Activated T-helper 2 cell treated with anti-CD3 and anti-CD28 coated beads, Interferon-gamma antibody, Interleukin-2, Interleukin-4, amounts not matched to agents 10 μg/mL and 5 μg/mL and 100 μg/mL, durations not matched to agents 14 hours and 24 hours and 36 hours (primary cell): ENCODE data around the gene DPEP3. TPM values are rescaled to one million over a fixed set of nuclear protein-coding genes. Genes with fewer than 3 reads are reported as not detected.
A peak's percentile ranks its signal among the peaks of the same experiment; 100 is the strongest.

ENCODE experiments used
- DNase-seq: peaks from one replicate; pipeline ENCODE4 v3.0.0; 2021; ENCODE audit warnings: low spot score
- H3K27ac Mint-ChIP-seq: one replicate; pipeline ENCODE4 v1.8.0; 2021; ENCODE audit warnings: mixed read lengths
- H3K27me3 Mint-ChIP-seq: one replicate; pipeline ENCODE4 v1.8.0; 2021; ENCODE audit warnings: low read depth, mixed read lengths
- H3K36me3 Mint-ChIP-seq: one replicate; pipeline ENCODE4 v1.8.0; 2021; ENCODE audit warnings: low read depth, mixed read lengths
- H3K4me1 Mint-ChIP-seq: one replicate; pipeline ENCODE4 v1.8.0; 2021; ENCODE audit warnings: low read depth, mixed read lengths
- H3K4me3 Mint-ChIP-seq: one replicate; pipeline ENCODE4 v1.8.0; 2021; ENCODE audit warnings: low read depth, mild to moderate bottlenecking, moderate library complexity, mixed read lengths
- H3K9me3 Mint-ChIP-seq: one replicate; pipeline ENCODE4 v1.8.0; 2021; ENCODE audit warnings: mixed read lengths
- intact Hi-C: fragments of 100-400 bp; cut with micrococcal nuclease; formaldehyde crosslinking; loops from one replicate; pipeline ENCODE4 v1.15.1; 2023
- total RNA-seq: library from RNA; stranded (reverse); gene quantifications from 2 replicates; pipeline ENCODE4 v1.2.3, GENCODE V29; 2022

The DPEP3 gene
- total RNA-seq, 1 donor from 2014 or later, result not detected

DNA sequence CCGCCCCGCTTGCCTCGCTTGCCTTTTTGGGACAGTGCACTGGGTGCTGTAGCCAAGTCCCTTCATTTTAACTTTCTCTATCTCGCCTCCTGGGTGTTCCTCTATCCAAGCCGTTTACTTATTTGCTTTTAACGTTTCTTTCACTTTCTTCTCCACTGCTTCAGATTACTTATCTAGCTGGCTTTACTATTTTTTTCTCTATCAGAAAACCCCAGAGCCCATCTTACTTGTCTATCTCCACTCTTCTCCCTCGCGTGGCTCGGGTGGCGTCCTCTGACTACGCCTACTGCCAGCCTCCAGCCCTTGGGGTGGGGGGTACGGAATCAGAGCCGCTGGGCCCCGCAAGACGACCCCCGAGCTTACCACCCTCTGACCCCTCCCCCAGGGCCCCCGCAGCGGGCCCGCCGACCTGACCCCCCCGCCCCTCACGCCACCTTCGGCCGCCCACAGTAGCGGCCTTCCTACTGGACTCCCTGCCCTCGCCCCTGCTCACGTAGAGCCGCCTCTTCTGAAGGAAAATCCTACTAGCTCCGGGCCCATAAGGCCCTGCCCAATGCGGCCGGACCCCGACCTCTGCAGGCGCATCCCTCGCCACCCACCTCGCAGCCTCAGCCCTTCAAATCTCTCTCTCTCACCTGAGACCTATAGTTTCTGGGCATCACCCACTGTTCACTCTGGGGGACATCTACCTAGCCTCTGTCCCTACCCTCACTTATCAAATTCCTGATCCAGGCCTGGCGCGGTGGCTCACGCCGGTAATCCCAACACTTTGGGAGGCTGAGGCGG lies 10.9 kb downstream of the DPEP3 start:
- DNase-seq, result no peak
- H3K4me1 Mint-ChIP-seq, result peaks cover 27% of the 10 kb centered on the region
- H3K4me3 Mint-ChIP-seq, result peak overlapping the region; percentile 85
- peaks cover 4% of the 10 kb centered on the region for H3K36me3 Mint-ChIP-seq
- no peaks in the 10 kb centered on the region for H3K27me3 Mint-ChIP-seq
- peak overlapping the region; percentile 84 for H3K27ac Mint-ChIP-seq
- H3K9me3 Mint-ChIP-seq, result no peaks in the 10 kb centered on the region
- intact Hi-C loops, result loop anchor here (2.0 kb wide), 1 partner anchor 15 kb away; no protein-coding TSS in a partner anchor

DNA sequence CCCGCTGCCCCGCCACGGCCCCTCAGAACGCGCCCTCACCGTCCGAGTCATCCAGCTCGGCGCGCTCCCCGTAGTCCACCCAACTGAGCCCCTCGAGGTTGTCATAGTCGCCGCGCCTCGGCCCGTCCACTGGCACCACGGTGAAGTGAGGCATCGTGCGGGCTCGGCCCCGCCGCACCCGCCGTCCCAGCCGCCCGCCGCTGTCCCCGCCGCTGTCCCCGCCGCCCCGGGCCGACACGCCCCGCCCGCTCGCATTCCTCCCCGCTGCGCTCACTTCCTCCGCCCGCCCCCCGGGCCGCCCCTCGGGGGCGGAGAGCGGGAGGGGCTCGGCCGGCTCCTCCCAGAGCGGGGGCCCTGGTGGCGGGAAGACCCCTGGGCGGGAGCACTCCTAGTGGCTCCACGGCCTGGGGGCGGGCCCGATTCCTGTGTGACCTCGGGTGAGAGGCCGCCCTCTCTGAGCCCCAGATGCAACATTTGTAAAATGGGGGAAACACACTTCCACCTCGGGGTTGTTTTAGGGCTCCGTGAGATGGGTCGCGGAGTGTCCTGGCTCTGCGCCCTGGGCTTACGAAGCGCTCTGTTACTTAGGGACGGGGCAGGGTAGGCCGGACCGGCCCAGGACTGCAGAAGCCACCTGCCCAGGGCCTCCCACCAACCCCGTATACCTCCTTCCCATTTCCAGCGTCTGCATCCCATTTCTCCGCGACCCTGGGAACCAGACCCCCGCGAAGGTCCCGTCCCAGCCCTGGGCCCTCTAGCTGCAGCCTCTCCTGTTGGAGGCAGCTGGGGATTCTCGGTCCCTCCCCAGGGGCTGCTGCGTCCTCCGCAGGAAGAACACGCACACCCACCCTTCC lies 11.7 kb downstream of the DPEP3 start, which contains the start of gene SLC12A4:
TSS of gene SLC12A4 (minus strand) at position 238 of the 854 bp plus-strand sequence. CDS start at position 154, 84 bp downstream.
- intact Hi-C loops, result loop anchor here (1.0 to 2.0 kb wide), 2 partner anchors 16 to 33 kb away; no protein-coding TSS in a partner anchor
- Mint-ChIP-seq H3K27me3 (no peaks in the 10 kb centered on the region), H3K4me1 (peaks cover 27% of the 10 kb centered on the region)

DNA sequence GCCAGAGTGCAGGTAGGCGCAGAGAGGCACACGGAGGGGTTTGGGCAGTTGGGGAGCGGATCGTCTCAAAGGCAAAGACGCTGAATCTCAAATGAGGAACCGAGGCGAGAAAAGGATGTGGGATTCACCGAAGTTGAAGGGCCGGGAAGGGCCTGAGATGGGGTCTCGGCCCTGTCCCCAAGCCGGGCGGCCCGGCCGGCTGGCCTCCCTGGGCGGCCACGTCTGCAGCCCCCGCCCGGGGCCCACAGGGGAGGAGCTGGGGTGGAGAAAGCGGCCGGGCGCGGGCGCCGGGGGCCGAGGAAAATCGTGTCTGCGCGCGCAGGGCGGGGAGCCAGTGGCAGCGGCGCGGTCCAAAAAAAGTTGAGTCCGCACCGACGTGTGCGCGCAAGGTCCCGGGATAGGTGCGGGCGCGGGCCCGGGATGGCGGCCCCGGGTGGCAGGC lies 12.3 kb downstream of the DPEP3 start:
- Mint-ChIP-seq H3K27ac (peak overlapping the region; percentile 88), H3K27me3 (no peaks in the 10 kb centered on the region), H3K36me3 (peaks cover 5% of the 10 kb centered on the region), H3K4me1 (peaks cover 27% of the 10 kb centered on the region), H3K4me3 (peak overlapping the region; percentile 100), H3K9me3 (no peaks in the 10 kb centered on the region)
- DNase-seq, result peak; percentile 29
- intact Hi-C loops, result loop anchor here (1.0 to 2.0 kb wide), 2 partner anchors 17 to 33 kb away; no protein-coding TSS in a partner anchor

More for the DNA sequence above, 11.7 kb downstream of the DPEP3 start, which contains the start of gene SLC12A4:
- Mint-ChIP-seq H3K27ac (peak within 1 kb of the TSS; percentile 88), H3K36me3 (peaks cover 4% of the 10 kb centered on the region), H3K9me3 (no peaks in the 10 kb centered on the region), H3K4me3 (peak within 1 kb of the TSS; percentile 100)
- DNase-seq, result peak; percentile 86

DNA sequence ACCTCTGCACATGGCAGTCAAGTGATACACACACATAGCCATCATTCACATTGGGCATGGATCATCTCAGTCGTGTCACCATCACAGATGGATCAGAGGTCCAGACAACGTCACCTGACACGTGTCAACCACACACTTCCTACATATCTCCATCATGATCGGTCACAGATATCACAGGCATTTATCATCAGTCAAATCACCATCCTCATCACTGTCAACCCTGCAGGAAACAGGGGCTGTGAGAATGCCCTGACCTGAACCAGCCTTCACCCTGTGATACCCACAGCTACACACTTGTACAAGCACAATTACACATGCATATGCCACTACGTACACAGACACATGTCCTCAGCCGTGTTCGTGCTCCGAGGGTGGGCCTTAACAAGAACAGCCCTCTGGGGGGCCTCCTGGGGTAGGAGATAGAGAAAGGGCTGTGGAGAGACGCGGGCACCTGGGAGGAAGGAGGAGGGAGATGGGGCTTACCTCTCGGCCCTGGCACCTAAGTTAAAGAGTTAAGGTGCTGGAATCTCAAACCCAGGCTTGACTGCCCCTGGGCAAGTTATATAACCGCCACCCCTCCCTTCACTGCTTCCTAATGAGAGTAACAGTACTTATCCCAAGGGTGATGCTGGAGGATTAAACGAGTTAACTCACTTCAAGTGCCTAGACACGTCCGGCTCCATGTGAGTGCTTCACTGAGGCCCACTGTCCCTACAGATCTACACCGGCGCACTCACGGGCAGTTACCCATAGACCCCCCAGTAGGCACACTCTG lies 12.9 kb downstream of the DPEP3 start:
- Mint-ChIP-seq H3K36me3 (peaks cover 11% of the 10 kb centered on the region), H3K27ac (peak overlapping the region; percentile 88), H3K9me3 (no peaks in the 10 kb centered on the region), H3K4me1 (peaks cover 27% of the 10 kb centered on the region), H3K27me3 (no peaks in the 10 kb centered on the region), H3K4me3 (peak overlapping the region; percentile 100)
- intact Hi-C loops, result no loop called here
- DNase-seq, result no peak

DNA sequence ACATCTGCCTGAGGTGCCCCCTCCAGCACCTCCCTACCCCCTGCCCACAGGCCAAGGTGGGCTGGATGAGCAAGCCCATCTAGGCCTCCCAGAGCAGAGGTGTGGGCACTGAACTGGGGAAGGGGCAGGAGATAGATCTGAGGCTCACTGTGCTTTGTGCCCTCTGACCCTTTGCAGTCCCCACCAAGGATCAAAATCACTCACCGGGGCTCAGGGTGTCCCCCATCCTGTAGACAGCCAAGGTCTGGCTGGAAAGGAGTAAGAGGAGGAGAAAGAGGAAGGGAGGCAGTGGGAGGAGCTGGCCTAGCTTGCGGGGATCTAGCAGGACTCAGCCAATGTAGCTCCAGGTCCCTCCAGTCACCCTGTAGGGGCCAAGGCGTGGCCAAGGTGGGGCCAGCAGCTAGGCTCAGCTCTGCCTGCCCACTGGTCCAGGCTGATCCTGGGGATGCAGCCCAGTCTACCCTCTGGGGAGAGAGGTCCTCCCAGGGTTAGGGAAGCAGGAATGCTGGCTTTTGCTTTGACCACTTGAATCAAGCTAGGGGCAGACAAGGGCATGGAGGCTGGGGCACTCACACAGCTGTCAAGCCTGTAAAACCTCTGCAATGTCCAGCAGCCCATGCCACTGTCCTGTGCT lies 13.6 kb downstream of the DPEP3 start:
- peak overlapping the region; percentile 88 for H3K27ac Mint-ChIP-seq

DNA sequence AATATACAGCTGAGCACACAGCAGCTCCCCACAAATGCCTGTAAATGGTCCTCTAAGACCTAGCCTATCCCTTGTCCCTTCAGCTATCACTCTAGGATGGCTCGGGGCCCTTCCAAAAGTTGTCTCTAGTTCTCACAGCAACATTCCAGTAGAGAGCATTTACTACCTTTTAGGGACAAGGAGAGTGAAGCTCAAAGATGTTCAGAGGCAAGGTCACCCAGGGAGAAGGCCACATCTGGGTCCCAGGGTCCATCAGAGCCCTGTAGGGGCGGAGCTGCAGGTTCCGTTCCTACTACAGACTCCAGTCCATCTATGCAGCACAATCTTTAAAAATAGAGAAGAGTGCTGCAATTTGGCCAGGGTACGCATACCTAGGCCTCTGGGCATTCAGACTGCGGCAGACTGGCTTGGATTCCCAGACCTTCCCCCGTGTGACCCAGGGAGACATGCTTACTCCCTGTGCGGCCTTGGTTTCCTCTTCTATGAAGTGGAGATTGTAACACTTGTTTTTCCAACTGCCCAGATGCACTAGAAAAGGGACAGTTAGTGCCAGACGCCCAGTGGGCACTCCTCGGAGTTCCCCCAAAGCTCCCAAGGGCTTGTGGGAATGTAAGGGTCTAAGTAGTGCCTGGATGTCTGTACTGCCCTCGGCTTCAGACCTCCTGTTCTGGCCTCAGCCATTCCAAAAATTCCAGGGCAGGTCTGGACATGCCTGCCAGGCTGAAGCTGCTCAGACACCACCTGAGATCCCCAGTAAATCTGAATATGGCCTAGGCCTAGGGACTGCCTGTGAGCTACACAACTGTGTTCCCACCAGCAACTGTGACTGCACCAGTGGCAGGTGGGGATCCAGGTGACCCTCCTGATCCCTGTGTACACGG lies 14.4 kb downstream of the DPEP3 start:
- Mint-ChIP-seq H3K9me3 (no peaks in the 10 kb centered on the region), H3K27me3 (no peaks in the 10 kb centered on the region), H3K36me3 (peaks cover 21% of the 10 kb centered on the region), H3K4me1 (peaks cover 27% of the 10 kb centered on the region), H3K4me3 (peak overlapping the region; percentile 5), H3K27ac (no peak overlapping the region)
- DNase-seq, result no peak
- intact Hi-C loops, result no loop called here

More for the DNA sequence above, 13.6 kb downstream of the DPEP3 start:
- Mint-ChIP-seq H3K27me3 (no peaks in the 10 kb centered on the region), H3K4me3 (peak overlapping the region; percentile 100), H3K4me1 (peaks cover 27% of the 10 kb centered on the region), H3K36me3 (peaks cover 17% of the 10 kb centered on the region), H3K9me3 (no peaks in the 10 kb centered on the region)
- intact Hi-C loops, result no loop called here
- DNase-seq, result no peak

DNA sequence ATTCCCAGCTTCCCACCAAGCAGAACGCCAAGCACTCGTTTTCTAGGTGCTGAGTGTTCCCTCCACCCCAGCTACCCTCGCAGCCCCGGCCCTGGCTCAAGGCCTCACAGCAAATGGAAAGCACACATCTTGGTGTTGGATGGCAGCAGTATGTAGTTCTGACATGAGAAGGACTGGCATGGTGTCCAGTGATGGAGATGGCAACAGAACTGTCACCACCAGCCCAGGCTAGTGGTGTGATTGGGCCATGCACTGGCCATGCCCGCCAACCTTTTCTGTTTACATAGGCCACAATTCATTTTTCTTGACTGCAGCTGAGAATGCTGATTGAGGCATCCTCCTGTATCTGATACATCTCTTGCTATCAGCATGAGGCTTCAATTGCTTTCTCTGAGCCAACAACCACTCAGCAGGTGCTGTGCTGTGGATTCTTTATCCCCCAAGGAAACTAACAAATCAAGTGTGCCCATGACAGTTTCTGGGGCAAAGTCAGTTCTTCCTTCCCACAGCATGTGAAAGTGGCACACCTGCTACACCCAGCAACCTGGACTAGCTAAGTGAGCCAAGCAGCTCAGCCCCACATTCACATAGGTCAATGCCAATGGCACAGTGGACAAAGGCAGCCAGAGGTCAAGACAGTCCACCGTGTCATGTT lies 15.7 kb downstream of the DPEP3 start:
- Mint-ChIP-seq H3K27ac (no peak overlapping the region), H3K9me3 (no peaks in the 10 kb centered on the region), H3K4me1 (peaks cover 24% of the 10 kb centered on the region), H3K27me3 (no peaks in the 10 kb centered on the region), H3K36me3 (peaks cover 26% of the 10 kb centered on the region), H3K4me3 (no peak overlapping the region)
- no peak for DNase-seq
- intact Hi-C loops, result no loop called here

DNA sequence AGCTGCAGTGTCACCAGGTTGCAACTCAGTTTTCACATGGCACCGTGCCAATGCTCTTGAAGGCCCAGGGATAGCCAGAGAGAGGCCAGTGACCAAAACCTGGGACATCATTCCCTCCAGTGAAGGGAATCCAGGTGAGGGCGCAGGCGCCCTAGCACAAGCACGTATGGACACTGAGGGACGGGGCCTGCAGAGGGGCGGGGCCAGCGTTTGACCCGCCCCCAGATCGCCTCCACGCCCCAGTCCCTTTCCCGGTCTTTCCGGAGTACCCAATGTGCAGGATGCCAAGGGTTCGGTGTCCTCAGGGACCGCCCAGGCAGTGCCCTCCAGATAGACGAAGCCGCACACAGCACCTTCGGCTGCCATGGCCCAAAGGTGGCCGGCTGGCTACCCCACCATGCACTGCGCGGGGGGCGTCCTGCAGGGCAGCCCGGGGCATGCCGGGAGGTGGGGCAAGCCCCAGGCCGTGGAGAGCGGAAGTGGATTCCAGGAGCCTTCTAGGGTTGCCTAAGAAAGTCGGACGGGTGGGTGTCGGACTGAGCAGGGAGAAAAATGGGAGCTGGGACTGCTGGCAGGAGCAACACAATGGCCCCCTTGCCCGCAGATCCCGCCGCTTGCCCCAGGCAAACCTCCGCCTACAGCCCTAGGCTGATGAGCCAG lies 16.5 kb downstream of the DPEP3 start:
- Mint-ChIP-seq H3K27me3 (no peaks in the 10 kb centered on the region), H3K36me3 (peaks cover 26% of the 10 kb centered on the region), H3K9me3 (no peaks in the 10 kb centered on the region), H3K4me1 (peaks cover 21% of the 10 kb centered on the region), H3K27ac (no peak overlapping the region), H3K4me3 (no peak overlapping the region)
- DNase-seq, result no peak
- intact Hi-C loops, result no loop called here

DNA sequence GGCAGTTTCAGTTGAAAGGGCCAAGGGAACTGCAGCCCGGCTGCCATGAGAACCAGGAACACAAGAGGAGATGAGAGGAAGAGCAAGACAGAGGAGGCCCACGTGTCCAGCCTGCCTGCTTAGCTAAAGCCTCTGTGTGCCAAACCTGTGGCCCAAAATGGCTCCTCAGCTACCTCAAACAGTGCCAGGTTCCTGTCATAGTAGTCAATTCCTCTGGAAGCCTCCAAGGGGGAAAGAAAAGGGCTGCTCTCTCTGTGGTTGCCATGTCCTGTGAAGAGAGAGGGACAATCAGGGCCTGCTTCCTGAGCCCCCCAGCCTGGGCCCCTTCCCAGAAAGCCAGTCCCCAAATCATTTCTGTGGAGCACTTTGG lies 17.0 kb downstream of the DPEP3 start:
- Mint-ChIP-seq H3K27me3 (no peaks in the 10 kb centered on the region), H3K36me3 (peaks cover 30% of the 10 kb centered on the region), H3K9me3 (no peaks in the 10 kb centered on the region), H3K4me3 (no peak overlapping the region), H3K4me1 (peaks cover 21% of the 10 kb centered on the region), H3K27ac (no peak overlapping the region)
- no peak for DNase-seq
- intact Hi-C loops, result no loop called here

DNA sequence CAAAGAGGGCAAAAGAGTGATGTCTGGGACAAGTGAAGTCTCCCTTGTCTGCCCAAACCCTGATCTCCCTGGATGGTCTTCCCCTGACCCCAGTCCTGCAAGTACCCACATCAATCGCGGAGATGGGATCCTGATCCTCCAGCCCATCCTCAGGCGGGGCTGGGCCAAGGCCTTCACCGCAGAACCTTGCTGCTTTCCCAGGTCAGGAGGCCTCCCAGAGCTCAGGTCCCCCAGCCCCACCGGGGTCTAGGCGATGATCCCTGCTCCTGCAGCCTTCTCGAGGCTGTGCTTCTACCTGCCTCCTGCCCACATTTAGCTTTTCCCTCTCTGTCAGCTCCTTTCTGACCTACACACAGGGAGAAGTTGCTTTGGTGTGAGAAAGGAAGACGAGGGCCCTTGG lies 18.2 kb downstream of the DPEP3 start:
- no peaks in the 10 kb centered on the region for H3K9me3 Mint-ChIP-seq
- no peak for DNase-seq
- no peak overlapping the region for H3K4me3 Mint-ChIP-seq
- H3K4me1 Mint-ChIP-seq, result peaks cover 16% of the 10 kb centered on the region
- H3K27ac Mint-ChIP-seq, result no peak overlapping the region
- peaks cover 32% of the 10 kb centered on the region for H3K36me3 Mint-ChIP-seq
- H3K27me3 Mint-ChIP-seq, result no peaks in the 10 kb centered on the region
- intact Hi-C loops, result no loop called here
